Endometrial microvascular endothelial cells (primary cell): Measurements from ENCODE around the gene STX4. TPM values are rescaled to one million over a fixed set of nuclear protein-coding genes. Genes with fewer than 3 reads are reported as not detected.

Experiments
- in situ Hi-C: cut with HindIII; loops from 2 replicates; pipeline ENCODE4 v1.10.0; 2017; ENCODE audit warnings: low sequenced_read_pairs, low pct_unique_long_range_greater_than_20kb; ENCODE audit errors: inconsistent ontology term
- total RNA-seq: library from RNA; depleted of rRNA; stranded (reverse); fragments of >200 nt; gene quantifications from one replicate; pipeline ENCODE4 v1.2.3, GENCODE V29; 2015; ENCODE audit errors: inconsistent ontology term

The STX4 gene
- 35.9 TPM for total RNA-seq

GRCh38 chr16:31032736-31033708 is at the start of gene STX4:
Gene STX4, plus strand, starts transcription at chr16:31033558. Its CDS starts 248 bp downstream, at chr16:31033806.
- in situ Hi-C loops: no loop called here

- in situ Hi-C loops: no loop called here
Measured at GRCh38 chr16:30983898-30984610, 49.3 kb upstream of the STX4 start.

- in situ Hi-C loops: no loop called here
Measured at GRCh38 chr16:30984669-30985400, 48.5 kb upstream of the STX4 start, which contains the start of gene HSD3B7. Gene HSD3B7, plus strand, starts transcription at chr16:30985207. Its CDS starts 452 bp downstream, at chr16:30985659.

GRCh38 chr16:30985401-30986128 is 47.8 kb upstream of the STX4 start:
- in situ Hi-C loops: no loop called here

- in situ Hi-C loops: no loop called here
Measured at GRCh38 chr16:30986129-30986991, 47.0 kb upstream of the STX4 start.

- in situ Hi-C loops: no loop called here
Measured at GRCh38 chr16:30987581-30988190, 45.7 kb upstream of the STX4 start.

GRCh38 chr16:30989469-30990047 is 43.8 kb upstream of the STX4 start:
- in situ Hi-C loops: no loop called here

GRCh38 chr16:30990105-30990504 is 43.3 kb upstream of the STX4 start:
- in situ Hi-C loops: no loop called here

- in situ Hi-C loops: no loop called here
Measured at GRCh38 chr16:30991052-30991451, 42.3 kb upstream of the STX4 start.

GRCh38 chr16:30992276-30992780 is 41.0 kb upstream of the STX4 start:
- in situ Hi-C loops: no loop called here

GRCh38 chr16:30992931-30993816 is 40.2 kb upstream of the STX4 start:
- in situ Hi-C loops: no loop called here

GRCh38 chr16:30995927-30996323 is 37.4 kb upstream of the STX4 start:
- in situ Hi-C loops: no loop called here

- in situ Hi-C loops: no loop called here
Measured at GRCh38 chr16:30996324-30996984, 36.9 kb upstream of the STX4 start.

- in situ Hi-C loops: no loop called here
Measured at GRCh38 chr16:30996985-30997724, 36.2 kb upstream of the STX4 start.
